Endothelial cell of umbilical vein (primary cell): ENCODE data around the gene COL4A2. TPM values are rescaled to one million over a fixed set of nuclear protein-coding genes. Genes with fewer than 3 reads are reported as not detected.

Source experiments
- BruUV-seq: library from RNA; stranded (reverse); fragments of 400-500 nt; replicated peaks from 2 replicates; lab custom pipeline; 2021; lab: Mats Ljungman, UMichigan
- CTCF ChIA-PET: fragments of 300-600, 350-600 bp; sonication (Branson Sonifier 250); formaldehyde crosslinking; loops from one replicate; lab custom pipeline; 2021; ENCODE audit warnings: antibody characterized with exemption, inconsistent platforms; lab: Charles Lee
- POLR2A ChIA-PET: fragments of 300-600, 350-600 bp; sonication (Branson Sonifier 250); formaldehyde crosslinking; loops from one replicate; lab custom pipeline; 2021; ENCODE audit warnings: antibody characterized with exemption, inconsistent platforms; lab: Charles Lee
- DNase-seq: peaks from one replicate; pipeline ENCODE4 v3.0.0-alpha.2; 2011; ENCODE audit warnings: low read depth, low spot score
- FAIRE-seq: peaks from 2 replicates; lab custom pipeline; 2011; peaks lifted over from hg19 to GRCh38; lab: Jason Lieb, UNC
- H2AFZ ChIP-seq: 2 replicates; pipeline ENCODE4 v1.6.0; 2012; ENCODE audit warnings: low read depth, low read length, control low read depth, inconsistent platforms
- H3K27ac ChIP-seq: 2 replicates; pipeline ENCODE4 v1.5.1; 2011; ENCODE audit warnings: low read depth, mild to moderate bottlenecking, control low read depth, low read length, moderate library complexity; ENCODE audit not compliant: insufficient read depth
- H3K27me3 ChIP-seq, 2 experiments: 2 replicates each; pipeline versions ENCODE4 v1.6.0 to v1.6.1; 2011; ENCODE audit warnings: low read length in 2 of 2, mixed read lengths in 1 of 2; ENCODE audit not compliant: control insufficient read depth in 2 of 2, insufficient read depth in 2 of 2
- H3K36me3 ChIP-seq, 2 experiments: 2 replicates in 1 of 2; 3 replicates in 1 of 2; pipeline ENCODE4 v1.5.1; 2011; ENCODE audit warnings: low read length in 2 of 2, mild to moderate bottlenecking in 1 of 2, moderate library complexity in 1 of 2; ENCODE audit not compliant: control insufficient read depth in 2 of 2, insufficient read depth in 2 of 2; ENCODE audit errors: extremely low read depth in 1 of 2
- H3K4me1 ChIP-seq: 3 replicates; pipeline ENCODE4 v1.5.1; 2011; ENCODE audit warnings: mild to moderate bottlenecking, low read length; ENCODE audit not compliant: control insufficient read depth, insufficient read depth; ENCODE audit errors: extremely low read depth
- H3K4me2 ChIP-seq: 2 replicates; pipeline ENCODE4 v1.6.1; 2011; ENCODE audit warnings: low read length, control low read depth, mixed read lengths; ENCODE audit not compliant: insufficient read depth
- H3K4me3 ChIP-seq, 3 experiments: fragments of 200-600 bp in 1 of 3; sonication (generic), shearing (Covaris generic) in 1 of 3; replicated peaks in 1 of 3; 2 replicates each; pipeline ENCODE4 v1.5.1; 2011 to 2016; ENCODE audit warnings: control low read depth in 3 of 3, low read length in 3 of 3, mild to moderate bottlenecking in 2 of 3, inconsistent platforms in 1 of 3, low read depth in 1 of 3, moderate library complexity in 1 of 3; ENCODE audit not compliant: insufficient read depth in 1 of 3
- H3K79me2 ChIP-seq: 2 replicates; pipeline ENCODE4 v1.6.0; 2012; ENCODE audit warnings: low read length, inconsistent platforms; ENCODE audit not compliant: control insufficient read depth, insufficient read depth
- H3K9ac ChIP-seq: replicated peaks from 2 replicates; pipeline ENCODE3; 2011; ENCODE audit warnings: low read length, control low read depth; ENCODE audit not compliant: insufficient read depth; ENCODE audit errors: extremely low read depth
- H3K9me1 ChIP-seq: replicated peaks from 3 replicates; pipeline ENCODE4 v1.6.0; 2011; ENCODE audit warnings: mild to moderate bottlenecking, low read length; ENCODE audit not compliant: control insufficient read depth, insufficient read depth; ENCODE audit errors: extremely low read depth
- H3K9me3 ChIP-seq: replicated peaks from 2 replicates; pipeline ENCODE4 v1.5.1; 2012; ENCODE audit warnings: low read length, inconsistent platforms; ENCODE audit not compliant: control insufficient read depth, insufficient read depth
- H4K20me1 ChIP-seq: replicated peaks from 2 replicates; pipeline ENCODE3; 2011; ENCODE audit warnings: mild to moderate bottlenecking, low read length; ENCODE audit not compliant: control insufficient read depth, insufficient read depth; ENCODE audit errors: extremely low read depth
- CTCF ChIP-seq, 2 donors: IDR thresholded peaks; 1 replicate in 1 of 2; 2 replicates in 1 of 2; pipeline ENCODE4 v1.5.1; 2011; ENCODE audit warnings: low read length in 2 of 2, mild to moderate bottlenecking in 2 of 2, moderate library complexity in 2 of 2, control low read depth in 1 of 2, inconsistent platforms in 1 of 2, low read depth in 1 of 2; ENCODE audit not compliant: insufficient read depth in 1 of 2; ENCODE audit errors: extremely low read depth in 1 of 2
- EZH2 ChIP-seq: IDR thresholded peaks from 2 replicates; pipeline ENCODE4 v1.6.1; 2012; ENCODE audit warnings: borderline replicate concordance, low read depth, mild to moderate bottlenecking, moderate library complexity, low read length, inconsistent platforms; ENCODE audit not compliant: severe bottlenecking
- FOS ChIP-seq: IDR thresholded peaks from 2 replicates; pipeline ENCODE4 v1.6.1; 2011; ENCODE audit warnings: mild to moderate bottlenecking, low read length, moderate library complexity, borderline replicate concordance; ENCODE audit not compliant: insufficient read depth
- GATA2 ChIP-seq: IDR thresholded peaks from 2 replicates; pipeline ENCODE4 v1.7.0; 2011; ENCODE audit warnings: low read depth, mild to moderate bottlenecking, moderate library complexity, mixed read lengths, low read length; ENCODE audit not compliant: insufficient read length, insufficient read depth
- JUN ChIP-seq: IDR thresholded peaks from 2 replicates; pipeline ENCODE4 v1.6.1; 2011; ENCODE audit warnings: borderline replicate concordance, low read depth; ENCODE audit not compliant: insufficient read length, insufficient read depth
- MYC ChIP-seq: IDR thresholded peaks from one replicate; pipeline ENCODE4 v1.6.1; 2011; ENCODE audit warnings: mild to moderate bottlenecking, low read depth, low read length
- POLR2A ChIP-seq: IDR thresholded peaks from 2 replicates; pipeline ENCODE4 v1.6.1; 2012; ENCODE audit warnings: low read depth, mild to moderate bottlenecking, control low read depth, low read length
- POLR2AphosphoS5 ChIP-seq: IDR thresholded peaks from 2 replicates; pipeline ENCODE4 v1.6.1; 2012; ENCODE audit warnings: low read depth, mild to moderate bottlenecking, control low read depth, low read length, moderate library complexity; ENCODE audit not compliant: insufficient read depth
- dilution Hi-C: fragments of 300-500 bp; cut with MboI; formaldehyde crosslinking; loops from one replicate; pipeline ENCODE4 v1.15.0; 2019; ENCODE audit warnings: low sequenced_read_pairs; ENCODE audit not compliant: extremely low pct_ligation_motif_present
- intact Hi-C: fragments of 100-400 bp; cut with micrococcal nuclease; formaldehyde crosslinking; loops from one replicate; pipeline ENCODE4 v1.10.0; 2022
- polyA plus RNA-seq, 4 experiments: library from polyadenylated mRNA; depleted of rRNA in 3 of 4; stranded (reverse) in 3 of 4; unstranded in 1 of 4; fragments of >200 nt; gene quantifications; 2 replicates each; pipeline versions ENCODE4 v1.2.1 to v1.2.3, GENCODE V29; 2011 to 2012; ENCODE audit warnings: missing spikeins in 1 of 4
- total RNA-seq: library from RNA; stranded (reverse); gene quantifications from 2 replicates; pipeline ENCODE4 v1.2.3, GENCODE V29; 2021
- TF ChIP-seq, protein P1 (sequence below): IDR thresholded peaks from 2 replicates; pipeline ENCODE4 v1.6.1; 2011; ENCODE audit not compliant: insufficient read depth, insufficient read length

COL4A2 gene
- total and polyA plus RNA-seq, 2 donors (not counting 3 experiments of a cell fraction or from before 2014, with no cell fraction given): 792 to 940 TPM

DNA sequence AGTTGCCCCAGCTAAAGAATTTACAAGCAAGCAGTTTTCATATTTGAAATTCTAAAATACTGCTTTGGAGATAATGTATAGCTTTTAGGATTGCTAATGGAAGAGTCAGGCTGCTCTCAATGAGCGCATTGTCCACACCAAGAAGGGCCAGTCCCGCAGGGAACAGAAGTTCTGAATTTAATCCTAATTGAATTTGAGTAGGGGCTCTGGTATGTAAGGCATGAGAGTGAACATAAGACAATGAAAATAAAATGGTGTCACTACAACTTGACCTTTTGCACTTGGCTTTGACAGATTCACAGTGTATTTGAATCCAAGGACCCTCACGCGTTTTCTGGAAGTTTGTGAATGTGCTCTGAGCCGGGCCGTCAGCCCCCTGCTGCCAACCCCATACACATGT lies 221.8 kb downstream of the COL4A2 start:
- Histone ChIP-seq H2AFZ (no peak overlapping the region), H3K36me3 (no peaks in the 10 kb centered on the region), H3K27me3 (no peaks in the 10 kb centered on the region), H3K9me3 (no peaks in the 10 kb centered on the region), H3K9ac (no peak overlapping the region), H3K4me1 (no peaks in the 10 kb centered on the region), H3K27ac (no peak overlapping the region), H3K9me1 (no peaks in the 10 kb centered on the region), H3K4me3 (no peak overlapping the region), H3K4me2 (no peak overlapping the region), H4K20me1 (no peaks in the 10 kb centered on the region), H3K79me2 (no peaks in the 10 kb centered on the region)
- dilution Hi-C loops (no loop called here), intact Hi-C loops (no loop called here)
- ChIA-PET CTCF (interaction anchor here (1.1 kb wide), 1 partner anchor 12 kb away, joined by 3 read pairs; no protein-coding TSS in a partner anchor), POLR2A (no interaction called here)
- no peak for DNase-seq
- TF ChIP-seq MYC (no peak), JUN (no peak), EZH2 (no peak), GATA2 (no peak), POLR2A (no peak), POLR2AphosphoS5 (no peak), FOS (no peak), CTCF (IDR thresholded peaks at IDR 0.05; ENCODE audit: extremely low read depth in 1 of 2, insufficient read depth in 1 of 2, low read depth in 1 of 2, low read length in 2 of 2) (no peak)
- TF ChIP-seq, protein P1, sequence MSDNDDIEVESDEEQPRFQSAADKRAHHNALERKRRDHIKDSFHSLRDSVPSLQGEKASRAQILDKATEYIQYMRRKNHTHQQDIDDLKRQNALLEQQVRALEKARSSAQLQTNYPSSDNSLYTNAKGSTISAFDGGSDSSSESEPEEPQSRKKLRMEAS: no peak
- FAIRE-seq: no peak
- no TSS peak for BruUV-seq
